COR-L47 (cell line): ENCODE measurements around the gene PLAC9.
"Not testable (repeated sequence)": the region's sequence is repeated elsewhere in the genome, so short reads cannot be mapped to it uniquely, and the experiment has no call there.

Experiments used
- DNase-seq: peaks from one replicate; lab custom pipeline; 2025; lab: John Stamatoyannopoulos, UW

Gene PLAC9

GRCh38 chr10:80132299-80133139 is at the start of gene PLAC9:
Gene PLAC9 (plus strand): TSS chr10:80132730. CDS start chr10:80132763, 33 bp downstream.
- no peak for DNase-seq

DNA sequence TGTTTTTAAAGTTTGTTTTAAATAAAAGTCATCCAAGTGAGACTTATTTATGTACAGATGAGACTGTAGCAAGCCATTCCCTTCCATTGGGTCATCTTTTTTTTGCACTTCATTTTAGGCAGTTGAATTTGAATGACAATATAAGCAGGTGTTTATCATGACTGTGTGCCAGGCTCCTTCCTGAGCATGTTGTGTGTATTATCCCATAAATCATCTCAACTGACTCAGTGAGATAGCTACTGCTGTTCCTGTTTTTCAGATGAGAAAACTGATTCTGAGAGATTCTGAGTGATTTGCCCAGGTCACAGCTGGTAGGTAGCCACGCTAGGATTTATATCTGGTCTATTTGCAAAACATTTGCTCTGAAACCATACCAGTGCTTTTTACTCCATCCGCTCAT is 42.4 kb upstream of the PLAC9 start:
- DNase-seq: peak; percentile 29

GRCh38 chr10:80094231-80094630 is 38.3 kb upstream of the PLAC9 start:
- no peak for DNase-seq

DNA sequence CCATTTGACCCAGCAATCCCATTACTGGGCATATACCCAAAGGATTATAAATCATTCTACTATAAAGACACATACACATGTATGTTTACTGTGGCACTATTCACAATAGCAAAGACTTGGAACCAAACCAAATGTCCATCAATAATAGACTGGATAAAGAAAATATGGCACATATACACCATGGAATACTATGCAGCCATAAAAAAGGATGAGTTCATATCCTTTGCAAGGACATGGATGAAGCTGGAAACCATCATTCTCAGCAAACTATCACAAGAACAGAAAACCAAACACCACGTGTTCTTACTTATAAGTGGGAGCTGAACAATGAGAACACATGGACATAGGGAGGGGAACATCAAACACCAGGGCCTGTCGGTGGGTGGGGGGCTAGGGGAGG is 34.3 kb upstream of the PLAC9 start:
- DNase-seq: not testable (repeated sequence)

GRCh38 chr10:80099295-80099694 is 33.2 kb upstream of the PLAC9 start:
- not testable (repeated sequence) for DNase-seq

GRCh38 chr10:80100116-80100515 is 32.4 kb upstream of the PLAC9 start:
- no peak for DNase-seq

DNA sequence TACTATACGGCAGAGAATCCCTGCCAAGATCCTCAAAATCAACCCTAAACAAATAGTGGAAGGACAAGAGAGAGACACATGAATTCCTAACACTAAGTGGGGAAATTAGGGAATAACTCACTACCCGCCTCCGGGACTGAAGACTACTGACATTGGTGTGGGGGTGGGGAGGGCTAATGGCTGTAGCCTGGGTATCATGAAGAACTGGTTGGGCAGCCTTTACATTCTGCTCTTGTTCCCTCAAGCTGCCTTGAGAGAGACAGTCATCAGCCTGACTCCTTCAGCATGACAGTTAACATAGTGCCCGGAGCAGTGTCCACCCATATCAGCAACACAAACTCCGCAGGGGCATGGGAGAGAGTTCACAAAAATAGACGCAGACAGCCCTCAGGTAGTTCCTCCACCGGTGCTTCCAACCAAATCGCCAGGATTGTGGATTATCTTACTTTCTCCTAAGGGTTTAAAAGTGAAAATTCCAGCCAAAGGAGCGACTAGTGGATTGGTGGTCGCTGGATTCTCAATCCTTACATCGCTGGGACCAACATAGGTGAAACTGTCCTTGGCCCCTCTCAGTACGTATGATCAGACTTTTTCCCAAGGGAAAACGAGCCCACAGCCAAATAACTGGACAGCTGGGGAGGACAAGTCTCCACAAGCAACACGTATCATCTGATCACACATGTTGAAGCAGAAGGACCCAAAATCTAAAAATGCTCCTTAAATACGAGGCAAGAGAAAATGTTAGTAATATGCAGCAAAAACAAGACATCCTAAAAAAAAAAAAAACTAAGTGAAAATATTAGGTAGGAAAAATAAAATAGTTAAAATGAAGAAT is 31.5 kb upstream of the PLAC9 start:
- DNase-seq: no peak

GRCh38 chr10:80104066-80104926 is 28.2 kb upstream of the PLAC9 start:
- DNase-seq: peak; percentile 6

DNA sequence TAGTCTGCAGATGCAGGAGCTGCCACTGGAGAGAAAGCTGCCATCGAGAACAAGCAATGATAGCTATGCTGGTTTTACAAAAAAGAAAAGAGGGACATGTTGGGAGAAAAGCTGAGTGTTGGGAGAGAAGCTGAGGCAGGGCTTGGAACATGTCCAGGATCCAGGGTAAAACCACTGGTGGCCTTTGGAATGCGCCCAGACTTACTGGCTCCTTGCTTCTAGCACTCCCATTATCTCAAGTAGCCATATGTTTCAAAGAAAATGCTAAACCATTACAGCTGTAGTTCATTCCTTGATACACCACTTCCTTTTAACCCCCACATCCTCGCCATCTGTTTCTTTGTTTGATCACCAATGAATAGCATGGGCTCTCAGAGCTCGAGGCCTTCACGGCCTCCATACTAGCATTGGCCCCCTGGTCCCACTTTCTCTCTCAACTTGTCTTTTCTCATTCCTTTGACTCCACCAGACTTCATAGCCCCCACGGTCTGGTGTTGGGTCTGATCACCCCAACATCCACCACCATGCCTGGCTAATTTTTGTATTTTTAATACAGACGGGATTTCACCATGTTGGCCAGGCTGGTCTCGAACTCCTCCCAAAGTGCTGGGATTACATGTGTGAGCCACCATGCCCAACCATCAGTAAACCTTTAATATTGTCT is 23.8 kb upstream of the PLAC9 start:
- no peak for DNase-seq

- no peak for DNase-seq
Observed at GRCh38 chr10:80110986-80111385, 21.5 kb upstream of the PLAC9 start.

DNA sequence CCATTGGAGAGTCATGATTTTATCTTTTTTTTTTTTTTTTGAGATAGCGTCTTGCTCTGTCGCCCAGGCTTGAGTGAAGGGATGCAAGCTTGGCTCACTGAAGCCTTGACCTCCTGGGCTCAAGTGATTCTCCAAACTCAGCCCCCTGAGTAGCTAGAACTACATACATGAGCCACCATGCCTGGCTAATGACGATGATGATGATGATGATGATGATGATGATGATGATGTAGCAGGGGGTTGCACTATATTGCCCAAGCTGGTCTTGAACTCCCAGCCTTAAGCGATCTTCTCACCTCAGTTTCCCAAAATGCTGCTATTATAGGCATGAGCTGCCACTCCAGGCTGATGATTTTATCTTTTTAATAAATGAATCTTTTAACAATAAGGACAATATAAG is 13.9 kb upstream of the PLAC9 start:
- DNase-seq: no peak

GRCh38 chr10:80122110-80122710 is 10.3 kb upstream of the PLAC9 start:
- no peak for DNase-seq

DNA sequence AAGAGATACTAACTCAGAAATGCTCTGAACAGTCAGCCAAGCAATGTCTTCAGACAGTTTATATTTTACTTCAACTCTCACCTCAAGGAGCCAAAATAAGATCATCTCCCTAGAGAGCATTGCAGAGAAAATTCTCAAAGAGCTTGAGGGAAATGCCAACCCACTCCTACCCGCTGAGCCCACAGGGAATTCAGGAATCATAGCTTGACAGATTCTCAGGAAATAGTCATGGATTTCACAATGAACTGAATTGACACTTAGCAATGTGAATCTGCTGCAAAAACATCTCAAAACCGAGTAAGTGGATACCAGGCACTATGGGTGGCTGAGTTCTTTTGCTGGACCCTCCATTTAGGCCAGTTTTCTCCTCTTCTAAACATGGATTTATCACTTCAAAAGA is 9.8 kb upstream of the PLAC9 start:
- no peak for DNase-seq

DNA sequence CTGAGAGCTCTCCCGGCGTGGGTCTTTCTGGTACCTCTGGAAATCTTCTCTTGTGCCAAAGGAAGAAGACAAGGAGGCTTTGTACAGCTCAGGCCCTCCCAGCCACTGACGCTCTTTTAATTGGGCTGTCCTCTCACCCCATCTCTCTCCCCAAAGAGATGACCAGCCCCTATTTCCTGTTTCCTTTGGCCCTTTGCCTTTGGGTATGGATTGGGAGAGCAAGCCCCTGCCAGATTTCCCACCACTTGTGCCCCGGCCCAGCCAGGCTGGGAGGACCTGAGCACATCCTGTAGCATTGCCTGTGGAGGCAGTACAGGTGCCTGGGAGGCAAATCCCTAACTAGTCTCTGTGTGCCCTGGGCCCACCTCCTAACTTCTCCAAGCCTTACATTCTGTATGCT is 5.7 kb upstream of the PLAC9 start:
- DNase-seq: no peak

- no peak for DNase-seq
Observed at GRCh38 chr10:80131499-80131901, 1.0 kb upstream of the PLAC9 start.

DNA sequence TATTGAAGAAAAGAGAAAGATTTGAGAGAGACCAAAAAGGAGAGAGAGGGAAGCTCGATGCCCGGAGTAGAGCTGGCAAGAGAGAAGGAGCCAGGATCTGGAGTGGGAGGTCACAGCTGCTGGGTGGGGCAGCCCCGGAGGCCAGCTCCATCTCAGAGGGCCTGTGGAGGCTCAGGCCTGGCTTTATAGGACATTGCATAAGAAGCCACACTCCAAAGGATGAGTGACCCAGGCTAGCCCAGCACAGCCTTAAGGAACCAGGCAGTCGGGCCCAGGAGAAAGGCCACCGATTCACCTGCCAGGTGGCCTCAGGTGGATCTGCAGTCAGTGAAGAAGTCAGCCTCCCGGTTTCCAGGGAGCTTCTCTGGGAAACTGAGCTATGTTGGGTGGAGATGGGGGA is 676 bp downstream of the PLAC9 start:
- DNase-seq: no peak

DNA sequence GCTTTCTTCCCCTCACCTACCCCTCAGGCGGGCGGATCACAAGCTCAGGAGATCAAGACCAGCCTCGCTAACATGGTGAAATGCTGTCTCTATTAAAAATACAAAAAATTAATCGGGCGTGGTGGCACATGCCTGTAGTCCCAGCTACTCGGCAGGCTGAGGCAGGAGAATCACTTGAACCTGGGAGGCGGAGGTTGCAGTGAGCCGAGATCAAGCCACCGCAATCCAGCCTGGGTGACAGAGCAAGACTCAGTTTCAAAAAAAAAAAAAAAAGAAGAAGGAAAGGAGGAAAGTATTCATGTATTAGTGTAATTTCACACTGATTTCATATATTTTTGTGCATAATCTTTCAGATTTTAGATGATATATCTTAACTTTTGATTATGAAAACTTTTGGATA is 1.2 kb downstream of the PLAC9 start:
- not testable (repeated sequence) for DNase-seq

GRCh38 chr10:80136134-80136571 is 3.6 kb downstream of the PLAC9 start:
- DNase-seq: no peak

GRCh38 chr10:80137031-80137862 is 4.7 kb downstream of the PLAC9 start:
- DNase-seq: no peak

GRCh38 chr10:80137920-80138319 is 5.4 kb downstream of the PLAC9 start:
- DNase-seq: no peak
